HG03439 (cell line): ENCODE data around the gene PDXP.
"Not testable (repeated sequence)": the region's sequence is repeated elsewhere in the genome, so short reads cannot be mapped to it uniquely, and the experiment has no call there.

Experiments used
- ATAC-seq: cut with Tn5 transposase; IDR thresholded peaks from one replicate; pipeline ENCODE4 v1.9.1; 2021; ENCODE audit warnings: mild to moderate bottlenecking, moderate library complexity; ENCODE audit not compliant: unreplicated experiment

Gene PDXP

GRCh38 chr22:37643225-37643847 lies 15.2 kb upstream of the PDXP start:
- peak; percentile 52 for ATAC-seq

- no peak for ATAC-seq
Observed at GRCh38 chr22:37647317-37647716, 11.2 kb upstream of the PDXP start.

GRCh38 chr22:37647928-37648327 lies 10.6 kb upstream of the PDXP start:
- no peak for ATAC-seq

GRCh38 chr22:37650463-37651136 lies 7.9 kb upstream of the PDXP start:
- no peak for ATAC-seq

GRCh38 chr22:37654563-37655251 lies 3.8 kb upstream of the PDXP start:
- ATAC-seq, result no peak

GRCh38 chr22:37655252-37655563 lies 3.3 kb upstream of the PDXP start:
- no peak for ATAC-seq

- not testable (repeated sequence) for ATAC-seq
Observed at GRCh38 chr22:37656583-37656982, 1.9 kb upstream of the PDXP start.

- no peak for ATAC-seq
Observed at GRCh38 chr22:37657590-37658132, 862 bp upstream of the PDXP start.

- peak; percentile 8 for ATAC-seq
Observed at GRCh38 chr22:37659066-37659896, 758 bp downstream of the PDXP start.

- ATAC-seq, result no peak
Observed at GRCh38 chr22:37659897-37660708, 1.6 kb downstream of the PDXP start.

GRCh38 chr22:37660709-37661045 lies 2.2 kb downstream of the PDXP start:
- no peak for ATAC-seq

GRCh38 chr22:37661160-37661924 lies 2.8 kb downstream of the PDXP start:
- no peak for ATAC-seq

- ATAC-seq, result no peak
Observed at GRCh38 chr22:37662039-37662438, 3.5 kb downstream of the PDXP start.

GRCh38 chr22:37663521-37664140 lies 5.1 kb downstream of the PDXP start:
- no peak for ATAC-seq

- ATAC-seq, result no peak
Observed at GRCh38 chr22:37664249-37665101, 6.0 kb downstream of the PDXP start.

- ATAC-seq, result no peak
Observed at GRCh38 chr22:37665487-37665886, 7.0 kb downstream of the PDXP start.

GRCh38 chr22:37669586-37669985 lies 11.1 kb downstream of the PDXP start:
- no peak for ATAC-seq

GRCh38 chr22:37672206-37672919 lies 13.8 kb downstream of the PDXP start:
- ATAC-seq, result no peak
